ENCODE measurements around the gene SFI1. TPM values are rescaled to one million over a fixed set of nuclear protein-coding genes. Genes with fewer than 3 reads are reported as not detected.

The SFI1 gene
- total RNA-seq, 1 donor from 2014 or later, result 406 TPM

- Mint-ChIP-seq H3K27ac (peak overlapping the region; percentile 52), H3K4me3 (no peak overlapping the region), H3K4me1 (ENCODE audit: low read depth) (peaks cover 17% of the 10 kb centered on the region), H3K36me3 (ENCODE audit: low read depth) (peaks cover 49% of the 10 kb centered on the region), H3K27me3 (ENCODE audit: insufficient read depth) (no peaks in the 10 kb centered on the region), H3K9me3 (no peaks in the 10 kb centered on the region)
- intact Hi-C loops (cut with micrococcal nuclease), result no loop called here
- no peak for DNase-seq (ENCODE audit: low spot score)
These were observed 70.1 kb downstream of the SFI1 start for GRCh38 chr22:31566484-31566883.

- no peak overlapping the region for H3K4me3 Mint-ChIP-seq
These were observed 70.9 kb downstream of the SFI1 start for GRCh38 chr22:31567196-31567595.

GRCh38 chr22:31567702-31568101 lies 71.4 kb downstream of the SFI1 start:
- no peak overlapping the region for H3K4me3 Mint-ChIP-seq
- intact Hi-C loops (cut with micrococcal nuclease), result no loop called here
- H3K27ac Mint-ChIP-seq, result no peak overlapping the region
- peaks cover 13% of the 10 kb centered on the region for H3K4me1 Mint-ChIP-seq (ENCODE audit: low read depth)
- no peaks in the 10 kb centered on the region for H3K9me3 Mint-ChIP-seq
- H3K27me3 Mint-ChIP-seq (ENCODE audit: insufficient read depth), result no peaks in the 10 kb centered on the region
- DNase-seq (ENCODE audit: low spot score), result no peak
- H3K36me3 Mint-ChIP-seq (ENCODE audit: low read depth), result peaks cover 46% of the 10 kb centered on the region

More at GRCh38 chr22:31567196-31567595, 70.9 kb downstream of the SFI1 start:
- Mint-ChIP-seq H3K36me3 (ENCODE audit: low read depth) (peaks cover 48% of the 10 kb centered on the region), H3K4me1 (ENCODE audit: low read depth) (peaks cover 13% of the 10 kb centered on the region), H3K9me3 (no peaks in the 10 kb centered on the region), H3K27me3 (ENCODE audit: insufficient read depth) (no peaks in the 10 kb centered on the region), H3K27ac (no peak overlapping the region)
- no peak for DNase-seq (ENCODE audit: low spot score)
- intact Hi-C loops (cut with micrococcal nuclease), result no loop called here

DNA sequence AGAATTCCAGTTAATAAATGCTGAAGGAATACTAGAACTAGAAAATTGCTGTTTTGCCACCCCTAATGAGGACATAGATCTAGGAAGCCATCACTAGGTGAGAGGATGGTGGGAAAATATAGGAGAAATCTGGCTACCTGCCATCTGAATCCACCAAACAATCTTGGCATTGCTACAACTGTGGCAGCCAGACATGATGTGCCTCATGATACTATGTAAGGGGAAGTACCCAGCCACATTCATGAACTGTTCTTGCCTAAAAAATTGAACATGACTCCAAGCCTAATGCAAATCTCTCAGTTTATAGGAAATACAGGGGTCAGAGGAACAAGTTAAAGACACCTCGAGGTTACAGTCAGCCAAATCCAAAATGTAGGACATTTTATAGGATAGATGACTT lies 72.8 kb downstream of the SFI1 start:
- Mint-ChIP-seq H3K27me3 (ENCODE audit: insufficient read depth) (no peaks in the 10 kb centered on the region), H3K36me3 (ENCODE audit: low read depth) (peaks cover 48% of the 10 kb centered on the region), H3K4me3 (no peak overlapping the region), H3K27ac (peak overlapping the region; percentile 56), H3K9me3 (no peaks in the 10 kb centered on the region), H3K4me1 (ENCODE audit: low read depth) (peaks cover 13% of the 10 kb centered on the region)
- DNase-seq (ENCODE audit: low spot score), result no peak
- intact Hi-C loops (cut with micrococcal nuclease), result no loop called here

- no peaks in the 10 kb centered on the region for H3K9me3 Mint-ChIP-seq
These were observed 76.6 kb downstream of the SFI1 start for GRCh38 chr22:31572939-31573338.

GRCh38 chr22:31574055-31574670 lies 77.8 kb downstream of the SFI1 start:
- intact Hi-C loops (cut with micrococcal nuclease), result no loop called here
- Mint-ChIP-seq H3K27me3 (ENCODE audit: insufficient read depth) (no peaks in the 10 kb centered on the region), H3K4me3 (no peak overlapping the region), H3K36me3 (ENCODE audit: low read depth) (peaks cover 46% of the 10 kb centered on the region), H3K27ac (no peak overlapping the region), H3K4me1 (ENCODE audit: low read depth) (peaks cover 14% of the 10 kb centered on the region), H3K9me3 (no peaks in the 10 kb centered on the region)
- no peak for DNase-seq (ENCODE audit: low spot score)

More at GRCh38 chr22:31572939-31573338, 76.6 kb downstream of the SFI1 start:
- DNase-seq (ENCODE audit: low spot score), result no peak
- H3K4me1 Mint-ChIP-seq (ENCODE audit: low read depth), result peaks cover 17% of the 10 kb centered on the region
- intact Hi-C loops (cut with micrococcal nuclease), result no loop called here
- peak overlapping the region; percentile 79 for H3K27ac Mint-ChIP-seq
- H3K4me3 Mint-ChIP-seq, result no peak overlapping the region
- H3K27me3 Mint-ChIP-seq (ENCODE audit: insufficient read depth), result no peaks in the 10 kb centered on the region
- H3K36me3 Mint-ChIP-seq (ENCODE audit: low read depth), result peaks cover 50% of the 10 kb centered on the region

- no peak overlapping the region for H3K4me3 Mint-ChIP-seq
- DNase-seq (ENCODE audit: low spot score), result no peak
- peaks cover 14% of the 10 kb centered on the region for H3K4me1 Mint-ChIP-seq (ENCODE audit: low read depth)
- no peak overlapping the region for H3K27ac Mint-ChIP-seq
- intact Hi-C loops (cut with micrococcal nuclease), result no loop called here
- no peaks in the 10 kb centered on the region for H3K9me3 Mint-ChIP-seq
- H3K36me3 Mint-ChIP-seq (ENCODE audit: low read depth), result peaks cover 46% of the 10 kb centered on the region
- no peaks in the 10 kb centered on the region for H3K27me3 Mint-ChIP-seq (ENCODE audit: insufficient read depth)
These were observed 78.9 kb downstream of the SFI1 start for GRCh38 chr22:31575190-31575589.

DNA sequence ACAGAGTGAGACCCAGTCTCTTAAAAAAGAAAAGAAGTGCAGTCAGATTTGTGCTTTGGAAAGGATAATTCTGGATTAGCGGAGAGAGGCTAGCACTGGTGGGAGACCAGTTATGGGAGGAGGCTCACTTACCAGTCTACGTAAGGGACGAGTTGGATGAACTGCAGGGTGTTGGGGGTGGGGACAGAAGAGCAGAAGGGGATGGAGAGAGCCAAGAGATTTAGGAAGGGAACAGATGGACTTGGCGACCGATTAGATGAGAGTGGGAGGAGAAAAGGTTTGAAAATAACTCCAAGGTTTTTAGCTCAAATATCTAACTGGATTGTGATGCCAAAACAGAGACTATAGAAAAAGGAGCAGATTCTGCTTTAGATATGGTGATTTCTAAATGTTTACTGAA lies 81.4 kb downstream of the SFI1 start:
- no peak overlapping the region for H3K27ac Mint-ChIP-seq

GRCh38 chr22:31578171-31578570 lies 81.8 kb downstream of the SFI1 start:
- intact Hi-C loops (cut with micrococcal nuclease), result no loop called here
- Mint-ChIP-seq H3K27ac (no peak overlapping the region), H3K4me1 (ENCODE audit: low read depth) (peaks cover 24% of the 10 kb centered on the region), H3K36me3 (ENCODE audit: low read depth) (peaks cover 35% of the 10 kb centered on the region), H3K27me3 (ENCODE audit: insufficient read depth) (no peaks in the 10 kb centered on the region), H3K9me3 (no peaks in the 10 kb centered on the region), H3K4me3 (no peak overlapping the region)
- no peak for DNase-seq (ENCODE audit: low spot score)

More for the DNA sequence above, 81.4 kb downstream of the SFI1 start:
- Mint-ChIP-seq H3K9me3 (no peaks in the 10 kb centered on the region), H3K4me3 (no peak overlapping the region), H3K4me1 (ENCODE audit: low read depth) (peaks cover 22% of the 10 kb centered on the region), H3K36me3 (ENCODE audit: low read depth) (peaks cover 39% of the 10 kb centered on the region), H3K27me3 (ENCODE audit: insufficient read depth) (no peaks in the 10 kb centered on the region)
- no peak for DNase-seq (ENCODE audit: low spot score)
- intact Hi-C loops (cut with micrococcal nuclease), result no loop called here

DNA sequence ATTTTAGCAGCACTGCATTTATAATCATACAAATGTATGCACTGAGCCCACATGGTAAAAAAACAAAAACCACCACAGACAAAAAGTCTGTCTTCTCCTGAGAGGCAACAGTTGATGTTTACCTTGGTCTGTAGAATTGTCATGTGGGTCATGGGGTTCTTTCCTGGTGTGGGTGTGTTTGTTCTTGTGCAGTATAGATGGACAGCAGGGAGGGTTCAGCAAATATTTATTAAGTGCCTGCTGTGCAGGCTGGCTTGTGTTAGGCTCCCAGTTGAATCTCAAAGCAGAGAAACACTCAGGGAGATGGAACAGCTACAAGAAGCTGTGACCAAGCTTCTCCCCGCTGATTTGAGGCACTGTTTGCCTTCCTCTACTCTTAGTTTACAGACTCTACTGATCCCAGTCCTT lies 83.5 kb downstream of the SFI1 start:
- Mint-ChIP-seq H3K9me3 (no peaks in the 10 kb centered on the region), H3K4me3 (no peak overlapping the region), H3K4me1 (ENCODE audit: low read depth) (peaks cover 40% of the 10 kb centered on the region), H3K27me3 (ENCODE audit: insufficient read depth) (no peaks in the 10 kb centered on the region), H3K27ac (peak overlapping the region; percentile 53), H3K36me3 (ENCODE audit: low read depth) (peaks cover 45% of the 10 kb centered on the region)
- no peak for DNase-seq (ENCODE audit: low spot score)
- intact Hi-C loops (cut with micrococcal nuclease), result loop anchor here (5.0 kb wide), 1 partner anchor 128 kb away; no protein-coding TSS in a partner anchor

DNA sequence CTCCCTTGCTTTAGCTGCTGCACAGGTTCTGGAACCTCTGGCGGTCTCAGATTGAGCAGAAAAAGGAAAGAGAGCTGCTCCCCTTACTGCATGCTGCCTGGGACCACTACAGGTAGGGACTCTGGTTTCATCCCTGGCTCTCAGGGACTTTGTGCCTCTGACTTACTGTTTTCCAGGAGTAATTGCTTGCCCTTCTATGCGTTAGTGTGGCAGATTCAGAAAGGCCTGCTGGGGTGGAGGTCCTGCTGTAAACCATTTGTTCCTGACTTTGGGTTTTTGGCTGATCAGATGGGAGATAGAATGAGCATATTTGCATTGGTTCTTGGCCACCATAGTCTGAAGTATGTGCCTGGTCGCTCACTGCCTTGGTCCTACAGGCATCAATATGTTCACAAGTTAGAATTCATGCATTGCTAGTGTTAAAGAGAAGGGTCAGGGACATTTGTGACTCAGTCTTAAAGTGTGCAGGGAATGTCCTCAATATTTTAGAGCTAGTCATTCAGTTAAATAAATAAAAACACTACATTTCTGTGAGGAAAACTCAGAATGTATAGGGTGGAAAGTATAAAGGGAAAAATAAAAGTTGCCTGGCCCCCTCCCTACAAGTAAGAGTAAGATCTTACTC lies 87.6 kb downstream of the SFI1 start:
- Mint-ChIP-seq H3K9me3 (no peaks in the 10 kb centered on the region), H3K36me3 (ENCODE audit: low read depth) (peaks cover 63% of the 10 kb centered on the region), H3K4me3 (no peak overlapping the region), H3K4me1 (ENCODE audit: low read depth) (peaks cover 57% of the 10 kb centered on the region), H3K27me3 (ENCODE audit: insufficient read depth) (no peaks in the 10 kb centered on the region), H3K27ac (peak overlapping the region; percentile 47)
- intact Hi-C loops (cut with micrococcal nuclease), result loop anchor here (2.0 to 5.0 kb wide), 5 partner anchors 23 to 132 kb away; partner anchors contain the start of gene EIF4ENIF1
- DNase-seq (ENCODE audit: low spot score), result no peak

DNA sequence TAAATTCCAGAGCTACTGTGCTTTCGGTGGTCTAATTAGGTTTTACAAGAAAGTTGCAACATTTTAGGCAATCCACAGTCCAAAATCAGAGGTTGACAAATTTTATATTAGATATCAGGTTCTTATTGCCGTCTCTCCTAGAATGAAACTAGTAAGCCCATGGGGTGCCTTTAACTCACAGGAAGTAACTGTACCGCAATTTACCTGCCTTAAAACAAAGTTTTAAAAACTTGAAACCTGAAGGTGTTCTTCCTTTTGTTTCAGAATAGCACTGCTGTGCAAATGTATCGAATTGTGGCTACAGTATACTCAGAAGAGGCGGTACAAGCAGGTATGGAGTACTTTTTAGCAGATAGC lies 88.4 kb downstream of the SFI1 start:
- intact Hi-C loops (cut with micrococcal nuclease), result loop anchor here (5.0 kb wide), 1 partner anchor 132 kb away; no protein-coding TSS in a partner anchor
- Mint-ChIP-seq H3K4me1 (ENCODE audit: low read depth) (peaks cover 55% of the 10 kb centered on the region), H3K36me3 (ENCODE audit: low read depth) (peaks cover 68% of the 10 kb centered on the region), H3K27ac (peak overlapping the region; percentile 85), H3K4me3 (peak overlapping the region; percentile 53), H3K9me3 (no peaks in the 10 kb centered on the region), H3K27me3 (ENCODE audit: insufficient read depth) (no peaks in the 10 kb centered on the region)
- DNase-seq (ENCODE audit: low spot score), result no peak

DNA sequence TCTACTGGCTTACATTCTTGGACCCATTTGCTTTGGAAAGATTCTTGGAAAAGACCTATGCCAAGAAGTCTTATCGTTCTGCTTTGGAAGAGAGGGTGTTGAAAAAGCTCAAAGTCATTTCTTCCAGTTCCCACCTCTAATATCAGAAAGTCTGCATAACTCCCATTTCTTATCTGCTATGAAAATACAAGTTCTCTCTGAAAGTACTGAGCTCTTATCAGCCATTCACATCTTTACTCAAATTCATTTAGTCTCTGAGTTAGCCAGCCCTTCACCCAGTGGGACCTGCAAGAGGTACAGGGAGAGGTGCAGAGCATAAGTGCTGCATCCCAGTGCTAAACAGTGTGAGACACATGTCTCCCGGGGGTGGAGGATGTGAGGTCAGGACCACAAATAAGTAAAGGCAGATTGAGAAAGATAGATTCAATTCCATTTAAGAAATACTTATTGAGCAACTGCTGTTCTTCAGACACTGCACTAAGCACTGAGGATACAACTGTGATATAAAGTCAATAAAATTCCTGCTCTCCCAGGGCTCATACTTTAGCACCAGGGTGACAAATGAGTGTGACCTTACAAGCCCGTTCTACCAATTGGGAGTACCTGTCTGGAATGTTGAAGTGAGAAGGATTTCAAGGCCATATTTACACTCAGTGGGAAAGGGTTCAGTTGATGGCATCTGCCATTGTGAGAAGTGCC lies 89.0 kb downstream of the SFI1 start:
- Mint-ChIP-seq H3K27me3 (ENCODE audit: insufficient read depth) (no peaks in the 10 kb centered on the region), H3K27ac (peak overlapping the region; percentile 85), H3K4me1 (ENCODE audit: low read depth) (peaks cover 52% of the 10 kb centered on the region), H3K4me3 (peak overlapping the region; percentile 31), H3K9me3 (no peaks in the 10 kb centered on the region), H3K36me3 (ENCODE audit: low read depth) (peaks cover 64% of the 10 kb centered on the region)
- intact Hi-C loops (cut with micrococcal nuclease), result no loop called here
- DNase-seq (ENCODE audit: low spot score), result no peak

Data from activated T-helper 1 cell treated with anti-CD3 and anti-CD28 coated beads, Interleukin-12 subunit alpha, Interleukin-12 subunit beta, Interleukin-2, Interleukin-4 antibody, amounts not matched to agents 30 ng/mL and 10 ng/mL and 1 ng/mL, durations not matched to agents 14 hours and 24 hours and 36 hours (primary cell).